ENCODE data around the gene YY1.
"Not testable (repeated sequence)": the region's sequence is repeated elsewhere in the genome, so short reads cannot be mapped to it uniquely, and the experiment has no call there.

YY1 gene

DNA sequence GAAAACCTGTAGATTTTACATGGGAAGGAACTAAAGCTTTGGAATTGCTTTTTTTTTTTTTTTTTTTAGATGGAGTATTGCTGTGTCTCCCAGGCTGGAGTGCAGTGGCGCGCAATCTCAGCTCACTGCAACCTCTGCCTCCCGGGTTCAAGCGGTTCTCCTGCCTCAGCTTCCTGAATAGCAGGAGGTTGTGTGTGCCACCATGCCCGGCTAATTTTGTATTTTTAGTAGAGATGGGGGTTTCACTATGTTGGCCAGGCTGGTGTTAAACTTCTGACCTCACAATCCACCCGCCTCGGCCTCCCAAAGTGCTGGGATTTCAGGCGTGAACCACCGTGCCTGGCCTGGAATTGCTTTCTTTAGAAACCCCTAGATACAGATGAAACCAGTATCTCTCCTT is 44.5 kb downstream of the YY1 start:
- POLR2A ChIA-PET; H3K27ac ChIP-seq (ENCODE audit: extremely low read depth, low read depth, low read length); H3K9me3 ChIP-seq (ENCODE audit: control insufficient read depth, insufficient read depth, low read depth, low read length); H3K4me3 ChIP-seq (ENCODE audit: low read depth, low read length); H3K4me1 ChIP-seq (ENCODE audit: control insufficient read depth, insufficient read depth, low read length): not testable (repeated sequence)
- H3K36me3 ChIP-seq (ENCODE audit: control insufficient read depth in 2 of 2, insufficient read depth in 1 of 2, low read length in 2 of 2): peaks cover 0 to 26% of the 10 kb centered on the region in 2 experiments; a peak in 1 of 3 replicates
- CTCF ChIA-PET: interaction anchor here (2.6 to 3.5 kb wide), 2 partner anchors 13 to 42 kb away, joined by 10 to 30 read pairs; no protein-coding TSS in a partner anchor
- 0 out of 2 replicates have a peak, but pooled peaks have one; percentile 8 for TF ChIP-seq ZNF600 (tag by site-specific recombination; IDR thresholded peaks at IDR 0.05)

DNA sequence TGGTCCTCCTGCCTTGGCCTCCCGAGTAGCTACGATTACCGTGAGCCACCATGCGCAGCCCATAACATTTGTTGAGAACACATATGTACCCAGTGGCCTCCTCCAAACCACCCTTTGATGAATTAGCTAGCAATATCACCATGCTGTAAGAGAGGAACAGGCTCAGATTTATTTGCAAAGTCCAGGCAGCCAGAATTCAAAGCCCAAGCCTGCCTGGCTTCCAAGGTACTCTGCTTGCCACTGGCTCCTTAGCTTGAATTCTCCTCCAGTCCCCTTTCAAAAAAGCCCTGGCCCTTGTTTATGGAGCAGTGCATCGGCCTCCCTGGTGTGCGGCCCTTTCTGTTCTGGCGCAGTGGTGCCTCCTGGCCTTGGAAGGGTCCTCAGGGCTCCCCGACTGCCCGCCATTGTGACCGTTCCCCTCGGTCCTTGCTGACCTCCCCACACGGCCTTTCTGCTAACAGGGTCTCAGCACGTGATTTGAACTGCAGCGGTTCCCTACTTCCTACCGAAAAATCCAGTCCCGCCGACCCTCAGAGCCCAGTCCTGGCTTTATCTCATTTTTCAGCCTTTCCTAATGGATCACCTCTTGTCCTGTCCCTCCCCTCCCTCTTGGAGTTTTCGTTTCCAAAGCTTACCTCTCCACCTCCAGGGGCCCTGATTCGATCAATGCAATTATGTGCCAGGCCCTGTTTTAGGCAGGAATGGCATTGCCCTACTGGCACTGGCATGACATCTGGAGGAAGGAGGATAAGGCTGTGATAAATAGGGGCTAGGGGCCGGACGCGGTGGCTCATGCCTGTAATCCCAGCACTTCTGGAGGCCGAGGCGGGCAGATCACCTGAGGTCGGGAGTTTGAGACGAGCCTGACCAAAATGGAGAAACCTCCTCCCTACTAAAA is 45.3 kb downstream of the YY1 start:
- Histone ChIP-seq H3K9me3 (ENCODE audit: control insufficient read depth, insufficient read depth, low read depth, low read length) (no peaks in the 10 kb centered on the region), H3K4me1 (ENCODE audit: control insufficient read depth, insufficient read depth, low read length) (no peaks in the 10 kb centered on the region; the same call in 1 of the 2 replicates), H3K27ac (ENCODE audit: extremely low read depth, low read depth, low read length) (peak overlapping the region; percentile 38; the same call in 1 of the 2 replicates), H3K4me3 (ENCODE audit: low read depth, low read length) (no peak overlapping the region), H3K36me3 (ENCODE audit: control insufficient read depth in 2 of 2, insufficient read depth in 1 of 2, low read length in 2 of 2) (peaks cover 0 to 20% of the 10 kb centered on the region in 2 experiments; a peak in 2 of 3 replicates)
- ChIA-PET CTCF (interaction anchor here (0.6 to 3.5 kb wide), 11 partner anchors 11 to 1381 kb away, joined by 3 to 30 read pairs (median 5); no protein-coding TSS in a partner anchor), POLR2A (no interaction called here)
- TF ChIP-seq ZNF362 (tag by site-specific recombination; IDR thresholded peaks at IDR 0.05): no peak
- no peak for TF ChIP-seq ZXDB (tag by site-specific recombination; IDR thresholded peaks at IDR 0.05)
- 0 out of 2 replicates have a peak, but pooled peaks have one; percentile 15 for TF ChIP-seq ZBTB17 (tag by site-specific recombination; IDR thresholded peaks at IDR 0.05)
- TF ChIP-seq ZNF138 (tag by site-specific recombination; IDR thresholded peaks at IDR 0.05; ENCODE audit: borderline replicate concordance): no peak
- no peak for TF ChIP-seq ZNF184 (tag by site-specific recombination; IDR thresholded peaks at IDR 0.05)
- TF ChIP-seq ZNF513 (tag by site-specific recombination; IDR thresholded peaks at IDR 0.05): no peak
- no peak for TF ChIP-seq ZNF394 (tag by site-specific recombination; IDR thresholded peaks at IDR 0.05; ENCODE audit: borderline replicate concordance)

GRCh38 chr14:100285021-100285912 is 46.3 kb downstream of the YY1 start:
- peak overlapping the region; percentile 90 for H3K27ac ChIP-seq (ENCODE audit: extremely low read depth, low read depth, low read length)
- peak; percentile 15; the same call in 1 of the 2 replicates for TF ChIP-seq ZBTB17 (tag by site-specific recombination; IDR thresholded peaks at IDR 0.05)
- TF ChIP-seq ZNF155 (tag by site-specific recombination; IDR thresholded peaks at IDR 0.05): no peak
- TF ChIP-seq ZNF10 (tag by site-specific recombination; IDR thresholded peaks at IDR 0.05): no peak
- TF ChIP-seq, protein P1, sequence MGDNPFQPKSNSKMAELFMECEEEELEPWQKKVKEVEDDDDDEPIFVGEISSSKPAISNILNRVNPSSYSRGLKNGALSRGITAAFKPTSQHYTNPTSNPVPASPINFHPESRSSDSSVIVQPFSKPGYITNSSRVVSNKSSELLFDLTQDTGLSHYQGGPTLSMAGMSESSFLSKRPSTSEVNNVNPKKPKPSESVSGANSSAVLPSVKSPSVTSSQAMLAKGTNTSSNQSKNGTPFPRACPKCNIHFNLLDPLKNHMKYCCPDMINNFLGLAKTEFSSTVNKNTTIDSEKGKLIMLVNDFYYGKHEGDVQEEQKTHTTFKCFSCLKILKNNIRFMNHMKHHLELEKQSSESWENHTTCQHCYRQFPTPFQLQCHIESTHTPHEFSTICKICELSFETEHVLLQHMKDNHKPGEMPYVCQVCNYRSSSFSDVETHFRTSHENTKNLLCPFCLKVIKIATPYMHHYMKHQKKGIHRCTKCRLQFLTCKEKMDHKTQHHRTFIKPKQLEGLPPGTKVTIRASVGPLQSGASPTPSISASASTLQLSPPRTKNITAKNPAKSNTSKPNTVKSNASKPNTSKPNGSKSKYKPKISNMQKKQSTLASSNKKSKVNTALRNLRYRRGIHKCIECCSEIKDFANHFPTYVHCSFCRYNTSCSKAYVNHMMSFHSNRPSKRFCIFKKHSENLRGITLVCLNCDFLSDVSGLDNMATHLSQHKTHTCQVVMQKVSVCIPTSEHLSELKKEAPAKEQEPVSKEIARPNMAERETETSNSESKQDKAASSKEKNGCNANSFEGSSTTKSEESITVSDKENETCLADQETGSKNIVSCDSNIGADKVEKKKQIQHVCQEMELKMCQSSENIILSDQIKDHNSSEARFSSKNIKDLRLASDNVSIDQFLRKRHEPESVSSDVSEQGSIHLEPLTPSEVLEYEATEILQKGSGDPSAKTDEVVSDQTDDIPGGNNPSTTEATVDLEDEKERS (tag by site-specific recombination; IDR thresholded peaks at IDR 0.05): no peak
- TF ChIP-seq, protein P2, sequence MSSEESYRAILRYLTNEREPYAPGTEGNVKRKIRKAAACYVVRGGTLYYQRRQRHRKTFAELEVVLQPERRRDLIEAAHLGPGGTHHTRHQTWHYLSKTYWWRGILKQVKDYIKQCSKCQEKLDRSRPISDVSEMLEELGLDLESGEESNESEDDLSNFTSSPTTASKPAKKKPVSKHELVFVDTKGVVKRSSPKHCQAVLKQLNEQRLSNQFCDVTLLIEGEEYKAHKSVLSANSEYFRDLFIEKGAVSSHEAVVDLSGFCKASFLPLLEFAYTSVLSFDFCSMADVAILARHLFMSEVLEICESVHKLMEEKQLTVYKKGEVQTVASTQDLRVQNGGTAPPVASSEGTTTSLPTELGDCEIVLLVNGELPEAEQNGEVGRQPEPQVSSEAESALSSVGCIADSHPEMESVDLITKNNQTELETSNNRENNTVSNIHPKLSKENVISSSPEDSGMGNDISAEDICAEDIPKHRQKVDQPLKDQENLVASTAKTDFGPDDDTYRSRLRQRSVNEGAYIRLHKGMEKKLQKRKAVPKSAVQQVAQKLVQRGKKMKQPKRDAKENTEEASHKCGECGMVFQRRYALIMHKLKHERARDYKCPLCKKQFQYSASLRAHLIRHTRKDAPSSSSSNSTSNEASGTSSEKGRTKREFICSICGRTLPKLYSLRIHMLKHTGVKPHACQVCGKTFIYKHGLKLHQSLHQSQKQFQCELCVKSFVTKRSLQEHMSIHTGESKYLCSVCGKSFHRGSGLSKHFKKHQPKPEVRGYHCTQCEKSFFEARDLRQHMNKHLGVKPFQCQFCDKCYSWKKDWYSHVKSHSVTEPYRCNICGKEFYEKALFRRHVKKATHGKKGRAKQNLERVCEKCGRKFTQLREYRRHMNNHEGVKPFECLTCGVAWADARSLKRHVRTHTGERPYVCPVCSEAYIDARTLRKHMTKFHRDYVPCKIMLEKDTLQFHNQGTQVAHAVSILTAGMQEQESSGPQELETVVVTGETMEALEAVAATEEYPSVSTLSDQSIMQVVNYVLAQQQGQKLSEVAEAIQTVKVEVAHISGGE (tag by site-specific recombination; conservative IDR thresholded peaks at IDR 0.05; ENCODE audit: low read depth): no peak
- peak; percentile 71 for TF ChIP-seq ZEB2 (tag by site-specific recombination; IDR thresholded peaks at IDR 0.05)
- TF ChIP-seq ZIC2 (tag by site-specific recombination; IDR thresholded peaks at IDR 0.05): peak; percentile 64
- no peak for TF ChIP-seq ZNF174 (tag by site-specific recombination; IDR thresholded peaks at IDR 0.05)
- peak; percentile 26; the same call in 1 of the 2 replicates for TF ChIP-seq ZBTB20 (tag by site-specific recombination; IDR thresholded peaks at IDR 0.05)

More at GRCh38 chr14:100285021-100285912, 46.3 kb downstream of the YY1 start:
- ChIA-PET CTCF (interaction anchor here (0.6 to 3.5 kb wide), 23 partner anchors 8 to 1380 kb away, joined by 3 to 30 read pairs (median 4); no protein-coding TSS in a partner anchor), POLR2A (interaction anchor here (0.6 to 1.2 kb wide), 3 partner anchors 13 to 90 kb away, joined by 3 to 4 read pairs (median 3); a partner anchor contains a TSS)
- H3K36me3 ChIP-seq (ENCODE audit: control insufficient read depth in 2 of 2, insufficient read depth in 1 of 2, low read length in 2 of 2): peaks cover 0 to 16% of the 10 kb centered on the region in 2 experiments; a peak in 2 of 3 replicates
- no peaks in the 10 kb centered on the region; the same call in 1 of the 2 replicates for H3K4me1 ChIP-seq (ENCODE audit: control insufficient read depth, insufficient read depth, low read length)
- peak overlapping the region; percentile 71 for H3K4me3 ChIP-seq (ENCODE audit: low read depth, low read length)
- H3K9me3 ChIP-seq (ENCODE audit: control insufficient read depth, insufficient read depth, low read depth, low read length): no peaks in the 10 kb centered on the region

Measured in HEK293 (cell line).